C1 segment of cervical spinal cord (tissue), 14 donors: ENCODE data around the gene BDNF.
"Not testable (repeated sequence)": the region's sequence is repeated elsewhere in the genome, so short reads cannot be mapped to it uniquely, and the experiment has no call there.

Experiments used
- DNase-seq, 14 donors: peaks; one replicate each; lab custom pipeline; 2025; lab: John Stamatoyannopoulos, UW

The BDNF gene

GRCh38 chr11:27700351-27701301 is at the start of gene BDNF:
Gene BDNF (minus strand): TSS chr11:27700455. CDS start chr11:27658564, 41,891 bp downstream.
- DNase-seq: peak in 1 of 14 donors; percentile 46

- no peak for DNase-seq
Measured at GRCh38 chr11:27740362-27741013, 40.2 kb upstream of the BDNF start.

- no peak for DNase-seq
Measured at GRCh38 chr11:27735281-27735680, 35.0 kb upstream of the BDNF start.

GRCh38 chr11:27731803-27732202 is 31.5 kb upstream of the BDNF start:
- DNase-seq: not testable (repeated sequence)

- DNase-seq: peak in 1 of 14 donors; percentile 75
Measured at GRCh38 chr11:27726981-27727380, 26.7 kb upstream of the BDNF start.

GRCh38 chr11:27723687-27724086 is 23.4 kb upstream of the BDNF start:
- no peak for DNase-seq

GRCh38 chr11:27722953-27723344 is 22.7 kb upstream of the BDNF start:
- DNase-seq: peak in 1 of 14 donors; percentile 56

GRCh38 chr11:27722117-27722952 is 22.1 kb upstream of the BDNF start:
- peak in 1 of 14 donors; percentile 57 for DNase-seq

- peak in 1 of 14 donors; percentile 49 for DNase-seq
Measured at GRCh38 chr11:27721264-27722116, 21.2 kb upstream of the BDNF start.

GRCh38 chr11:27720277-27720830 is 20.1 kb upstream of the BDNF start:
- peak in 2 of 14 donors; percentile 10 to 65 for DNase-seq

- peak in 1 of 14 donors; percentile 68 for DNase-seq
Measured at GRCh38 chr11:27719546-27719925, 19.3 kb upstream of the BDNF start.

- DNase-seq: peak in 2 of 14 donors; percentile 47 to 70
Measured at GRCh38 chr11:27718863-27719545, 18.7 kb upstream of the BDNF start.

GRCh38 chr11:27718346-27718862 is 18.1 kb upstream of the BDNF start:
- DNase-seq: peak in 2 of 14 donors; percentile 47 to 94

GRCh38 chr11:27717801-27718229 is 17.6 kb upstream of the BDNF start:
- DNase-seq: no peak

- peak in 1 of 14 donors; percentile 76 for DNase-seq
Measured at GRCh38 chr11:27717377-27717776, 17.1 kb upstream of the BDNF start.

- DNase-seq: peak in 1 of 14 donors; percentile 72
Measured at GRCh38 chr11:27716835-27717234, 16.6 kb upstream of the BDNF start.

- DNase-seq: peak in 1 of 14 donors; percentile 17
Measured at GRCh38 chr11:27716216-27716615, 16.0 kb upstream of the BDNF start.

GRCh38 chr11:27711725-27712124 is 11.5 kb upstream of the BDNF start:
- DNase-seq: no peak

GRCh38 chr11:27710536-27710935 is 10.3 kb upstream of the BDNF start:
- no peak for DNase-seq
